ENCODE results near the gene UGT1A10.

UGT1A10 gene

GRCh38 chr2:233821709-233822100, 185.5 kb downstream of the UGT1A10 start:
- Histone ChIP-seq H3K79me2 (no peaks in the 10 kb centered on the region), H3K9ac (no peak overlapping the region), H3K9me3 (ENCODE audit: control insufficient read depth, low read length) (no peaks in the 10 kb centered on the region), H3K4me1 (no peaks in the 10 kb centered on the region), H3K27ac (no peak overlapping the region), H2AFZ (no peak overlapping the region), H3K4me3 (ENCODE audit: low read depth, low read length) (no peak overlapping the region), H3K27me3 (ENCODE audit: control insufficient read depth, insufficient read depth, low read length) (no peaks in the 10 kb centered on the region), H3K4me2 (ENCODE audit: low read length) (no peak overlapping the region), H3K36me3 (ENCODE audit: control insufficient read depth, insufficient read depth, low read length) (no peaks in the 10 kb centered on the region)
- TF ChIP-seq CTCF (IDR thresholded peaks at IDR 0.05): no peak

- H3K79me2 ChIP-seq: no peaks in the 10 kb centered on the region
- no peaks in the 10 kb centered on the region for H3K36me3 ChIP-seq (ENCODE audit: control insufficient read depth, insufficient read depth, low read length)
- H3K4me1 ChIP-seq: no peaks in the 10 kb centered on the region
- H3K4me2 ChIP-seq (ENCODE audit: low read length): no peak overlapping the region
- H2AFZ ChIP-seq: no peak overlapping the region
- TF ChIP-seq CTCF (IDR thresholded peaks at IDR 0.05): no peak
- H3K9ac ChIP-seq: no peak overlapping the region
- H3K4me3 ChIP-seq (ENCODE audit: low read depth, low read length): no peak overlapping the region
- no peak overlapping the region for H3K27ac ChIP-seq
- H3K27me3 ChIP-seq (ENCODE audit: control insufficient read depth, insufficient read depth, low read length): no peaks in the 10 kb centered on the region
- no peaks in the 10 kb centered on the region for H3K9me3 ChIP-seq (ENCODE audit: control insufficient read depth, low read length)
These were observed 186.0 kb downstream of the UGT1A10 start for GRCh38 chr2:233822101-233822771.
